ENCODE results near the gene PLEKHG5.

GRCh38 chr1:6473156-6473555 is 18.3 kb downstream of the PLEKHG5 start:
- TF ChIP-seq CTCF (IDR thresholded peaks at IDR 0.05) (no peak), ZFX (IDR thresholded peaks at IDR 0.05; ENCODE audit: borderline replicate concordance) (no peak)
